OCI-LY7 (cell line): ENCODE data around the gene CCDC192. TPM values are rescaled to one million over a fixed set of nuclear protein-coding genes. Genes with fewer than 3 reads are reported as not detected.

Experiments
- BruUV-seq: library from RNA; stranded (reverse); fragments of 400-500 nt; replicated peaks from 2 replicates; lab custom pipeline; 2021; lab: Mats Ljungman, UMichigan
- CTCF ChIA-PET: fragments of 300-600 bp; sonication (Branson Sonifier 250); formaldehyde crosslinking; loops from one replicate; lab custom pipeline; 2022; ENCODE audit warnings: antibody characterized with exemption; ENCODE audit not compliant: unreplicated experiment; lab: Charles Lee
- POLR2A ChIA-PET: fragments of 300-600 bp; sonication (Branson Sonifier 250); formaldehyde crosslinking; loops from one replicate; lab custom pipeline; 2022; ENCODE audit warnings: antibody characterized with exemption; lab: Charles Lee
- DNase-seq: peaks from one replicate; pipeline ENCODE4 v3.0.0-alpha.2; 2015; ENCODE audit warnings: low spot score
- H2AFZ ChIP-seq: fragments of 200-600 bp; sonication (generic), shearing (Covaris generic); 2 replicates; pipeline ENCODE4 v1.6.1; 2014; ENCODE audit warnings: mild to moderate bottlenecking, antibody characterized with exemption, low read length, moderate library complexity
- H3K27ac ChIP-seq: fragments of 200-600 bp; sonication (generic); 2 replicates; pipeline ENCODE4 v1.5.1; 2014; ENCODE audit warnings: mixed run types, low read depth, mild to moderate bottlenecking, moderate library complexity, low read length, inconsistent platforms; ENCODE audit not compliant: poor library complexity, severe bottlenecking
- H3K36me3 ChIP-seq: fragments of 200-600 bp; sonication (generic); 2 replicates; pipeline ENCODE4 v1.6.1; 2014; ENCODE audit warnings: mild to moderate bottlenecking, antibody characterized with exemption, low read length, moderate library complexity, mixed read lengths; ENCODE audit not compliant: insufficient read depth
- H3K4me1 ChIP-seq: fragments of 200-600 bp; sonication (generic); 2 replicates; pipeline ENCODE4 v1.5.1; 2014; ENCODE audit warnings: mild to moderate bottlenecking, low read length; ENCODE audit not compliant: insufficient read depth, poor library complexity, severe bottlenecking
- H3K4me2 ChIP-seq: fragments of 200-600 bp; sonication (generic); 2 replicates; pipeline ENCODE4 v1.6.1; 2014; ENCODE audit warnings: mild to moderate bottlenecking, low read length
- H3K4me3 ChIP-seq: fragments of 200-600 bp; sonication (generic); 2 replicates; pipeline ENCODE4 v1.5.1; 2014; ENCODE audit warnings: mild to moderate bottlenecking, low read depth, low read length; ENCODE audit not compliant: poor library complexity, severe bottlenecking
- H3K79me2 ChIP-seq: fragments of 200-600 bp; sonication (generic); 2 replicates; pipeline ENCODE4 v1.6.1; 2016; ENCODE audit warnings: low read depth, mild to moderate bottlenecking, low read length, moderate library complexity, mixed read lengths; ENCODE audit not compliant: insufficient read depth
- H3K9me2 ChIP-seq: fragments of 200-600 bp; sonication (generic); 2 replicates; pipeline ENCODE4 v1.6.1; 2016; ENCODE audit warnings: mild to moderate bottlenecking, low read length, mixed read lengths; ENCODE audit not compliant: insufficient read depth
- H3K9me3 ChIP-seq: fragments of 200-600 bp; sonication (generic); 2 replicates; pipeline ENCODE4 v1.6.1; 2014; ENCODE audit warnings: mild to moderate bottlenecking, mixed run types, low read length, mixed read lengths
- H4K20me1 ChIP-seq: fragments of 200-600 bp; sonication (generic); 2 replicates; pipeline ENCODE4 v1.6.1; 2014; ENCODE audit warnings: mild to moderate bottlenecking, antibody characterized with exemption, low read length, moderate library complexity, mixed read lengths; ENCODE audit not compliant: insufficient read depth
- EZH2phosphoT487 ChIP-seq: fragments of 200-600 bp; sonication (generic); IDR thresholded peaks from 2 replicates; pipeline ENCODE4 v1.6.1; 2018; ENCODE audit warnings: low read depth, borderline replicate concordance, mild to moderate bottlenecking, mixed run types, antibody characterized with exemption, low read length, moderate library complexity, mixed read lengths
- intact Hi-C: fragments of 100-400 bp; cut with micrococcal nuclease; formaldehyde crosslinking; loops from one replicate; pipeline ENCODE4 v1.10.0; 2022; ENCODE audit not compliant: unreplicated experiment
- total RNA-seq, 2 experiments: library from RNA; depleted of rRNA in 1 of 2; stranded (reverse); fragments of >200 nt in 1 of 2; shearing (Covaris generic) in 1 of 2; gene quantifications; 2 replicates each; pipeline ENCODE4 v1.2.3, GENCODE V29; 2014 to 2022
- TF ChIP-seq, protein P1 (sequence below): fragments of 200-600 bp; sonication (generic); conservative IDR thresholded peaks from 2 replicates; pipeline ENCODE4 v1.5.1; 2014; ENCODE audit warnings: mild to moderate bottlenecking, antibody characterized with exemption, low read length, moderate library complexity, mixed read lengths

The CCDC192 gene
- total RNA-seq, 2 experiments from 2014 or later = not detected

DNA sequence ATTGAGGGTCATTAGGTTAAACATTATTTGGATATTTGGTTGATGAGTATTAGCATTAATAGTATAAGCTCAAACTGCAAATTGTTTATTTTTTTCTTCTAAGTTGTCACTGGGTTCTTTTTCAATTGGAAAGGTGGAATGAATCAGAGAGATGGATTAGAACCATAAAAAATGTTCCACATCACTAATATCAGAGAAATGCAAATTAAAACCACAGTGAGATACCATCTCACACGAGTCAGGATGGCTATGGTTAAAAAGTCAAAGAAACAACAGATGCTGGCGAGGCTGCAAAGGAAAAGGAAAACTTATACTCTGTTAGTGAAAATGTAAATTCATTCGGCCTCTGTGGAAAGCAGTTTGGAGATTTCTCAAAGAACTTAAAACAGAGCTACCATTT, 122.8 kb downstream of the CCDC192 start:
- TF ChIP-seq, protein P1, sequence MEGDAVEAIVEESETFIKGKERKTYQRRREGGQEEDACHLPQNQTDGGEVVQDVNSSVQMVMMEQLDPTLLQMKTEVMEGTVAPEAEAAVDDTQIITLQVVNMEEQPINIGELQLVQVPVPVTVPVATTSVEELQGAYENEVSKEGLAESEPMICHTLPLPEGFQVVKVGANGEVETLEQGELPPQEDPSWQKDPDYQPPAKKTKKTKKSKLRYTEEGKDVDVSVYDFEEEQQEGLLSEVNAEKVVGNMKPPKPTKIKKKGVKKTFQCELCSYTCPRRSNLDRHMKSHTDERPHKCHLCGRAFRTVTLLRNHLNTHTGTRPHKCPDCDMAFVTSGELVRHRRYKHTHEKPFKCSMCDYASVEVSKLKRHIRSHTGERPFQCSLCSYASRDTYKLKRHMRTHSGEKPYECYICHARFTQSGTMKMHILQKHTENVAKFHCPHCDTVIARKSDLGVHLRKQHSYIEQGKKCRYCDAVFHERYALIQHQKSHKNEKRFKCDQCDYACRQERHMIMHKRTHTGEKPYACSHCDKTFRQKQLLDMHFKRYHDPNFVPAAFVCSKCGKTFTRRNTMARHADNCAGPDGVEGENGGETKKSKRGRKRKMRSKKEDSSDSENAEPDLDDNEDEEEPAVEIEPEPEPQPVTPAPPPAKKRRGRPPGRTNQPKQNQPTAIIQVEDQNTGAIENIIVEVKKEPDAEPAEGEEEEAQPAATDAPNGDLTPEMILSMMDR = no peak
- no peak for TF ChIP-seq EZH2phosphoT487
- Histone ChIP-seq H3K4me1 (no peaks in the 10 kb centered on the region), H3K36me3 (no peaks in the 10 kb centered on the region), H3K4me3 (no peak overlapping the region), H2AFZ (no peak overlapping the region), H3K79me2 (no peaks in the 10 kb centered on the region), H4K20me1 (no peaks in the 10 kb centered on the region), H3K4me2 (no peak overlapping the region), H3K9me3 (no peaks in the 10 kb centered on the region), H3K27ac (no peak overlapping the region), H3K9me2 (no peaks in the 10 kb centered on the region)
- intact Hi-C loops = no loop called here
- no peak for DNase-seq
- no TSS peak for BruUV-seq
- POLR2A ChIA-PET = no interaction called here
- CTCF ChIA-PET = no interaction called here

DNA sequence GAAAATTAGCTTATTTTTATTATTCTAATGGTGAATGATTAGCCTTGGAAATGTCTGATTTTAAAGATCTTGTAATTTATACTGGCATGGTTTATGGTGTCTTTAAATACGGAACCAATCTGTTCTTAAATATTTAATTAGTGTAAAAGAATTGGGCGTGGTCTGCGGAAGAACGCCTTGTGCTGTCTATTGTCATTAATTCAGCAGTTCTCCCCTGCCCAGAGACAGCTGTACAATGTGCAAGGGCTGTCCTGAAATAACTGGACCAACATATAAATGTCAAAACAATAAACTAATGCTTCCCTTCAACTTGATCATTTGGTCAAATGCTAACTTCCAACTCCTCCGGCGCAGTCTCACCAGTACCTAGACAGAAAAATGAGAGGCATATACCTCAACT, 124.3 kb downstream of the CCDC192 start:
- Histone ChIP-seq H3K9me2 (no peaks in the 10 kb centered on the region), H3K4me1 (no peaks in the 10 kb centered on the region), H3K79me2 (no peaks in the 10 kb centered on the region), H4K20me1 (no peaks in the 10 kb centered on the region), H3K36me3 (no peaks in the 10 kb centered on the region), H3K9me3 (no peaks in the 10 kb centered on the region), H3K4me3 (no peak overlapping the region), H3K27ac (no peak overlapping the region), H2AFZ (no peak overlapping the region), H3K4me2 (no peak overlapping the region)
- POLR2A ChIA-PET = interaction anchor here (1.0 kb wide), 1 partner anchor 128 kb away, joined by 3 read pairs; no protein-coding TSS in a partner anchor
- TF ChIP-seq, protein P1 = no peak
- no peak for TF ChIP-seq EZH2phosphoT487
- CTCF ChIA-PET = no interaction called here
- BruUV-seq = no TSS peak
- no peak for DNase-seq
- intact Hi-C loops = no loop called here

DNA sequence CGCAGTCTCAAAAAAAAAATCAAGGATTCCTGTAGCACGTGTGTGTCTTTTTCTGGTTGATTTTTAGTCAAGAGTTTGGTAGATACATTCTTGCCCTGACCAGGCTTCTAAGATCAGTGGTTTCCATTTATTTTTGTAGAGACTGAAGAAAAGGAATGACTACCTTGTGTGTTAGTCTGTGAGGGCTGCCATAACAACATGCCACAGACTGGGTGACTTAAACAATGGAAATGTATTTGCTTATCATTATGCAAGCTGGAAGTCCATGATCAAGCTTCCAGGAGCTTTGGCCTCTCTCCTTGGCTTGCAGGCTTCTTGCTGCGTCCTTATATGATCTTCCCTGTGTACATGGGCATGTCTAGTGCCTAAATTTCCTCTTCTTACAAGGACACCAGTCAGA, 127.0 kb downstream of the CCDC192 start:
- no peak overlapping the region for H2AFZ ChIP-seq
- no peaks in the 10 kb centered on the region for H3K9me2 ChIP-seq
- no peaks in the 10 kb centered on the region for H3K9me3 ChIP-seq
- DNase-seq = no peak
- no peak overlapping the region for H3K4me3 ChIP-seq
- intact Hi-C loops = no loop called here
- H3K79me2 ChIP-seq = no peaks in the 10 kb centered on the region
- H3K4me2 ChIP-seq = no peak overlapping the region
- TF ChIP-seq EZH2phosphoT487 = no peak
- TF ChIP-seq, protein P1 = no peak
- ChIA-PET CTCF (no interaction called here), POLR2A (no interaction called here)
- H3K4me1 ChIP-seq = no peaks in the 10 kb centered on the region
- H4K20me1 ChIP-seq = no peaks in the 10 kb centered on the region
- no peak overlapping the region for H3K27ac ChIP-seq
- BruUV-seq = no TSS peak
- H3K36me3 ChIP-seq = no peaks in the 10 kb centered on the region
